MG63 (cell line): ENCODE measurements around the gene SELENOS. TPM values are rescaled to one million over a fixed set of nuclear protein-coding genes. Genes with fewer than 3 reads are reported as not detected.

Source experiments
- DNase-seq: peaks from one replicate; pipeline ENCODE4 v3.0.0-alpha.2; 2020
- H3K27me3 ChIP-seq: fragments of 250-450 bp; sonication (Bioruptor Pico); 2 replicates; pipeline ENCODE4 v1.5.1; 2020; ENCODE audit warnings: mild to moderate bottlenecking, moderate library complexity
- H3K36me3 ChIP-seq: fragments of 250-450 bp; sonication (Bioruptor Pico); 2 replicates; pipeline ENCODE4 v1.5.1; 2020; ENCODE audit warnings: mild to moderate bottlenecking, moderate library complexity
- H3K4me3 ChIP-seq: fragments of 250-450 bp; sonication (Bioruptor Pico); 2 replicates; pipeline ENCODE4 v1.5.1; 2020; ENCODE audit warnings: mild to moderate bottlenecking, moderate library complexity
- H3K9me3 ChIP-seq: fragments of 250-450 bp; sonication (Bioruptor Pico); 2 replicates; pipeline ENCODE4 v1.5.1; 2020; ENCODE audit warnings: mild to moderate bottlenecking, moderate library complexity
- total RNA-seq: library from RNA; depleted of rRNA; stranded (reverse); fragments of >200 nt; shearing (Covaris generic); gene quantifications from 2 replicates; pipeline ENCODE4 v1.2.3, GENCODE V29; 2014; ENCODE audit warnings: low replicate concordance

Gene SELENOS
- total RNA-seq, 1 experiment from 2014 or later = 131 TPM

- H3K4me3 ChIP-seq = no peak overlapping the region
- no peaks in the 10 kb centered on the region for H3K9me3 ChIP-seq
- DNase-seq = no peak
- no peaks in the 10 kb centered on the region for H3K27me3 ChIP-seq
- H3K36me3 ChIP-seq = peaks cover 71% of the 10 kb centered on the region
These were observed 30.2 kb downstream of the SELENOS start for GRCh38 chr15:101246824-101247745.

- H3K9me3 ChIP-seq = no peaks in the 10 kb centered on the region
- peaks cover 78% of the 10 kb centered on the region for H3K36me3 ChIP-seq
- H3K27me3 ChIP-seq = no peaks in the 10 kb centered on the region
- DNase-seq = no peak
- no peak overlapping the region for H3K4me3 ChIP-seq
These were observed 30.9 kb downstream of the SELENOS start for GRCh38 chr15:101246391-101246790.

DNA sequence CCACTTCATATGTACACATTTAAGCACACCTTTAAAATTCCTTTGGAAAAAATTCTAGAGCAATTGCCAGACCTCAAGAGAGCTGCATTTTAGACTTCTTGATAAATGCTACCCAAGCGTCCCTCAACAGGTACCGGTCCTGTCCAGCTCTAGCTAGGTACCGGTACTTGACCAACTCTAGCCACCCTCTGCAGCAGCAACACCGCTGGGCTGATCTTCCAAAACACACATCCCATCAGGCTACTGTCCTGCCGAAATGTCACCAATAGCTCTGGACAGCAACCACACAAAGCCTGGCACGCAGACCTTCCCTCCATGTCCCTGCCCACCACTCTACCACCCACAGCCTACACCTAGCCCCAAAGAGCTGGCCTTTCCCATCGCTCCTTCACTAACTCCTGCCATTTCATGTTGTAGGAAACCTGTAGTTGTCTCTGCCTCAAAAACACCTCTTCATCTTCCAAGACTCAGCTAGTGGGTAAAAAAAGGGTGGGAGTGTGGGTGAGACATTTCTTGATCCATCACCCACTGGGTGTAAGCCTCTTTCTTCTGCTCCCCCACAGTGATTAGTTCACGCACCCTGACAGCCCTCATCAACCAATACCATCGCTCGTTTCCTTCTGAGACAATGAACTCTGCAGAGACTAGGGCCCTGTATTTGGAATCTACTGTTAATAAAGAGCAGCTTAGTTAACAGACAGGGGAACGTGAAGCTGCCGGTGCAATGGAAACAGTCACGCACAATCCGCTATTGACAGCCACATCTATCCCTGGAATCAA, 32.2 kb downstream of the SELENOS start:
- H3K4me3 ChIP-seq = no peak overlapping the region
- peaks cover 79% of the 10 kb centered on the region for H3K36me3 ChIP-seq
- no peaks in the 10 kb centered on the region for H3K9me3 ChIP-seq
- H3K27me3 ChIP-seq = no peaks in the 10 kb centered on the region
- DNase-seq = no peak

DNA sequence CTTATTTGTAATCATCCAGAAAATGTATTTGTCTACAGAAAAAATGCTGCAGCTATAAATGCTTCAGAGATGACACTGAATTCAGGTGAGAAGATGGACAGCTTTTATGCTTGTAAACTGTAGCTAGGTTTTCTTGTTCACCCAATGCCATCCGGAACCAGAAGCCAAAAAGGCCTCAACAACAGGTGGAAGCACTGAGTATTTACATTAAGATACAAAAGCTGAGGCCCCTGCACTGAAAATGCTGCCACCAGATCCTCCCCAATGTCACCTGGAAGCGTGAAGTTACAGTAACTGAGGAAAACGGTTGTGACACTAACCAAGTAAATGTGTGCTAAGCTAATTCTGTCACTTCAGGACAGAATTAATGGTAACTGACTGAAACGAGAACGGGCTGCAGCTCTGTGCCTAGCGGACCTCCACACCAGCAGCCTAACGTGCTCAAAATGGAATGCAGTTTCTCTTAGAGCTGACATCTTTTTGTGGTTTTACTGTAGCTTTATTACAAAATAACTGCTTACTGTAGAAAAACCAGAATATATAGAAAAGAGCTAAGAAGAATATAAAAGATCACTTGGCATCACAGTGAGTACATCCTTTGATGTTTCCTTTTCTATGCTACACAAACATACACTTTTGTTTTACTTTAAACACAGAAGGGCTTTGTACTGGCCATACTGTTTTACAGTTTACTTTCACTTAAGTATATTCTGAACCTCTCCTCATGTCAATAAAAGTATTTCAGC, 33.1 kb downstream of the SELENOS start:
- H3K27me3 ChIP-seq = no peaks in the 10 kb centered on the region
- H3K9me3 ChIP-seq = no peaks in the 10 kb centered on the region
- H3K36me3 ChIP-seq = peaks cover 77% of the 10 kb centered on the region
- no peak for DNase-seq
- H3K4me3 ChIP-seq = no peak overlapping the region

DNA sequence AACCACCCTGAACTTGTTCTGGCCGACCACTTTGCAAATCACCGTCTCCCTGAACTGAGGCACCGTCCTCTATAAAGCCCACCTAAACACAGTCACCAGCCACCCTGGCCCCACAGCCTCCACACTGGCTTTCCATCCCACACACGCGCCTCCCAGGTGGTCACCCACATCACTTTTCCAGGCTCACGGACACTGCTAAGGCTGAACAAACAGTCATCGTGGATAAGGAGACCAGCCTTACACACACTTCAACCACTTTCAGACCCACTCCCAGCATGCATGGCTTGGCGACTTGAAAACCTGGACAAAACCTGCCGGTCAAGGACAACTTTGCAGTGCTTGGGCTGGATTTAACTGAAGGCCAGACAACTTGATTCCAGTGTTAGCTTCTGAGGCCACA, 33.9 kb downstream of the SELENOS start:
- no peak for DNase-seq
- peaks cover 80% of the 10 kb centered on the region for H3K36me3 ChIP-seq
- no peak overlapping the region for H3K4me3 ChIP-seq
- H3K9me3 ChIP-seq = no peaks in the 10 kb centered on the region
- H3K27me3 ChIP-seq = no peaks in the 10 kb centered on the region

DNA sequence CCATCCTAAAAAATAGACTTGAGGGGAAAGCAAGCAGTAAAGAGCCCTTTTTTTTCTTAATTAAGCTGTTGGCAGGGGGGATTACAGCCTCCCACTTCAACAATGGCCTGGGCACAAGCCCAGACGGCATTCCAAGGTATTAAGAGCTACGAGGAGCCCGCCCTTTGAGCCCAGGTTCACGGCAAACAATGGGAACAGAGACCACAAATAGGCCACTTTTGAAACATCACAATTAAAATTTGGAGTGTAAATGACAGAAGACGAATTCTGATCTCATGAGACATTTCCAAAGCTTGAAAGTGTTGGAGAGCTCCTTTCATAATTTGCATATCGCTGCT, 34.3 kb downstream of the SELENOS start:
- H3K9me3 ChIP-seq = no peaks in the 10 kb centered on the region
- no peak overlapping the region for H3K4me3 ChIP-seq
- H3K27me3 ChIP-seq = no peaks in the 10 kb centered on the region
- peaks cover 80% of the 10 kb centered on the region for H3K36me3 ChIP-seq
- no peak for DNase-seq

GRCh38 chr15:101242160-101242998, 34.9 kb downstream of the SELENOS start:
- no peak overlapping the region for H3K4me3 ChIP-seq
- DNase-seq = no peak
- H3K9me3 ChIP-seq = no peaks in the 10 kb centered on the region
- H3K27me3 ChIP-seq = no peaks in the 10 kb centered on the region
- H3K36me3 ChIP-seq = peaks cover 80% of the 10 kb centered on the region

GRCh38 chr15:101240358-101240757, 36.9 kb downstream of the SELENOS start:
- no peak for DNase-seq
- Histone ChIP-seq H3K9me3 (no peaks in the 10 kb centered on the region), H3K4me3 (no peak overlapping the region), H3K36me3 (peaks cover 74% of the 10 kb centered on the region), H3K27me3 (no peaks in the 10 kb centered on the region)

- H3K4me3 ChIP-seq = no peak overlapping the region
- H3K36me3 ChIP-seq = peaks cover 77% of the 10 kb centered on the region
- no peak for DNase-seq
- H3K27me3 ChIP-seq = no peaks in the 10 kb centered on the region
- no peaks in the 10 kb centered on the region for H3K9me3 ChIP-seq
These were observed 37.6 kb downstream of the SELENOS start for GRCh38 chr15:101239724-101240136.

DNA sequence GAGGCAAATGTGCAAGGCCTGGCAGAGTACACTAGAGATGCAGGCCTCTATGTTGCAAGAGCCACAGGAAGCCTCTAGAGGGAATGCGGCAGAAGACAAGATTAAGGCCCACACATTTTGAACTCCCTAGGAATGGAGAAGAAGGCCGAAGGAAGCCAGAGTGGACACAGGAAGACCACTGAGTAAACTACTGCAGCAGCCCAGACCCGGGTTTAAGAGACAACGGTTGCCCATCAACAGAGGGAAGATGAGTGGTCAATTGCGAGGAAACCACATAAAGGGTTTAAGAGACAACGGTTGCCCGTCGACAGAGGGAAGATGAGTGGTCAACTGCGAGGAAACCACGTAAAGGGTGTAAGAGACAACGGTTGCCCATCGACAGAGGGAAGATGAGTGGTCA, 40.0 kb downstream of the SELENOS start:
- Histone ChIP-seq H3K27me3 (no peaks in the 10 kb centered on the region), H3K4me3 (no peak overlapping the region), H3K36me3 (peaks cover 87% of the 10 kb centered on the region), H3K9me3 (no peaks in the 10 kb centered on the region)
- no peak for DNase-seq

- Histone ChIP-seq H3K36me3 (peaks cover 93% of the 10 kb centered on the region), H3K4me3 (no peak overlapping the region), H3K27me3 (no peaks in the 10 kb centered on the region), H3K9me3 (peaks cover 11% of the 10 kb centered on the region)
- DNase-seq = no peak
These were observed 43.5 kb downstream of the SELENOS start for GRCh38 chr15:101233651-101234280.

GRCh38 chr15:101232677-101233076, 44.6 kb downstream of the SELENOS start:
- peaks cover 93% of the 10 kb centered on the region for H3K36me3 ChIP-seq

DNA sequence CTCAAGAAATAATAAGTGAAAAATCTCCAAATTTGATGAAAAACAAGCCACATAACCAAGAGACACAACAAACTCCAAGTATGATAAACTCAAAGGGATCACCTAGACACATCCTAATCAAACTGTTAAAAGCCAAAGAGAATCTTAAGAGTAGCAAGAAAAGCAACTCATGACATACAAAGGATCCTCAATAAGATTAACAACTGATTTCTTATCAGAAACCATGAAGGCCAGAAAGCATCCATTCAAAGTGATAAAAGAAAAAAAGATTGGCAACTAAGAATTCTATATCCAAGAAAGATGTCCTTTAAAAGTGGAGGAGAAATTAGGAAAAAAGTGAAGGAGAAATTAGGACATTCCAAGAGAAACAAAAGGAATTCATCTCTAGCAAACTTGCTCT, 49.0 kb downstream of the SELENOS start:
- H3K4me3 ChIP-seq = no peak overlapping the region
- H3K36me3 ChIP-seq = peaks cover 95% of the 10 kb centered on the region
- no peaks in the 10 kb centered on the region for H3K27me3 ChIP-seq
- H3K9me3 ChIP-seq = peaks cover 19% of the 10 kb centered on the region
- DNase-seq = no peak

More at GRCh38 chr15:101232677-101233076, 44.6 kb downstream of the SELENOS start:
- Histone ChIP-seq H3K9me3 (peaks cover 19% of the 10 kb centered on the region), H3K27me3 (no peaks in the 10 kb centered on the region), H3K4me3 (no peak overlapping the region)
- DNase-seq = no peak

DNA sequence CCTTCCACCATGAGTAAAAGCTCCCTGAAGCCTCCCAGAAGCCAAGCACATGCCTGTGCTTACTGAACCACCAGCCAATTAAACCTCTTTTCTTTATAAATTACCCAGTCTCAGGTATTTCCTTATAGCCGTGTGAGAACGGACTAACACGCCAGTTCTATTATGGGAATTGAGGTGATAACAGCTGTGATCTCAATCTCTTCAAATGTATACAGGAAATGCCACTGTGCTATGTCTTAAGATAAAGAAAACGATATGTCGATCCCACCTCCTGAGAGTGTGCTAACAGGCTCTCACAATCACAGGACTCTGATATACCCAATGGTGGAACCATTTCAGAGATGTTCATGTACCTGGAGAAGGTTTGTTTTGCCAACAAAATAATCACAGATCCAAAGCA, 51.6 kb downstream of the SELENOS start:
- no peak for DNase-seq
- no peak overlapping the region for H3K4me3 ChIP-seq
- H3K27me3 ChIP-seq = no peaks in the 10 kb centered on the region
- peaks cover 84% of the 10 kb centered on the region for H3K36me3 ChIP-seq
- H3K9me3 ChIP-seq = peaks cover 19% of the 10 kb centered on the region
